HEK293T (cell line): ENCODE measurements around the gene STXBP1.

Source experiments
- FOXK2 ChIP-seq: fragments of 450-650 bp; IDR thresholded peaks from 2 replicates; pipeline ENCODE4 v1.6.1; 2016; ENCODE audit warnings: mild to moderate bottlenecking
- L3MBTL2 ChIP-seq: fragments of 450-650 bp; conservative IDR thresholded peaks from 2 replicates; pipeline ENCODE4 v1.6.1; 2016; ENCODE audit warnings: mild to moderate bottlenecking
- LEF1 ChIP-seq: fragments of 450-650 bp; IDR thresholded peaks from 2 replicates; pipeline ENCODE4 v1.6.1; 2017; ENCODE audit warnings: mild to moderate bottlenecking, borderline replicate concordance
- NFRKB ChIP-seq: fragments of 450-650 bp; IDR thresholded peaks from 2 replicates; pipeline ENCODE4 v1.6.1; 2016; ENCODE audit warnings: mild to moderate bottlenecking, moderate library complexity
- PKNOX1 ChIP-seq: fragments of 450-650 bp; IDR thresholded peaks from 2 replicates; pipeline ENCODE4 v1.6.1; 2016

- TF ChIP-seq NFRKB: no peak
- no peak for TF ChIP-seq LEF1
- no peak for TF ChIP-seq L3MBTL2
- TF ChIP-seq FOXK2: no peak
- no peak for TF ChIP-seq PKNOX1
Measured at GRCh38 chr9:127595611-127596010, 16.5 kb upstream of the STXBP1 start.
